Small intestine (tissue), 7 donors: ENCODE data around the gene RAN. TPM values are rescaled to one million over a fixed set of nuclear protein-coding genes. Genes with fewer than 3 reads are reported as not detected.
"Not testable (repeated sequence)": the region's sequence is repeated elsewhere in the genome, so short reads cannot be mapped to it uniquely, and the experiment has no call there.

Experiments used
- DNase-seq, 2 donors: peaks; one replicate each; pipeline versions ENCODE4 v3.0.0 to v3.0.0-alpha.2; 2013
- FAIRE-seq: peaks from 2 replicates; lab custom pipeline; 2012; peaks lifted over from hg19 to GRCh38; lab: Jason Lieb, UNC
- H3K27ac ChIP-seq, 3 donors: one replicate each; pipeline ENCODE4 v1.5.1; 2013; ENCODE audit warnings: low read length in 2 of 3, mild to moderate bottlenecking in 2 of 3, control low read depth in 1 of 3, inconsistent platforms in 1 of 3, low read depth in 1 of 3, moderate library complexity in 1 of 3
- H3K27me3 ChIP-seq, 3 donors: one replicate each; pipeline ENCODE4 v1.6.1; 2013; ENCODE audit warnings: low read length in 3 of 3, inconsistent platforms in 1 of 3; ENCODE audit not compliant: control insufficient read depth in 3 of 3, insufficient read depth in 3 of 3
- H3K36me3 ChIP-seq, 3 donors: one replicate each; pipeline ENCODE4 v1.6.1; 2013; ENCODE audit warnings: low read length in 3 of 3, inconsistent platforms in 1 of 3, low read depth in 1 of 3, mild to moderate bottlenecking in 1 of 3, moderate library complexity in 1 of 3; ENCODE audit not compliant: control insufficient read depth in 3 of 3, insufficient read depth in 2 of 3
- H3K4me1 ChIP-seq, 3 donors: one replicate each; pipeline ENCODE4 v1.6.1; 2013; ENCODE audit warnings: low read length in 2 of 3, inconsistent platforms in 1 of 3, low read depth in 1 of 3, mild to moderate bottlenecking in 1 of 3, moderate library complexity in 1 of 3; ENCODE audit not compliant: control insufficient read depth in 3 of 3, insufficient read depth in 2 of 3
- H3K4me3 ChIP-seq, 3 donors: one replicate each; pipeline ENCODE4 v1.5.1; 2013; ENCODE audit warnings: low read length in 3 of 3, control low read depth in 1 of 3, inconsistent platforms in 1 of 3, low read depth in 1 of 3, mild to moderate bottlenecking in 1 of 3, moderate library complexity in 1 of 3
- H3K9me3 ChIP-seq, 2 donors: one replicate each; pipeline ENCODE4 v1.6.1; 2013; ENCODE audit warnings: low read depth in 1 of 2, low read length in 1 of 2; ENCODE audit not compliant: control insufficient read depth in 2 of 2, insufficient read depth in 1 of 2
- WGBS, 3 donors: extraction: QIAGEN DNeasy Blood & Tissue Kit; methylation state at CpG; one replicate each; pipeline ENCODE4 v1.1.7; 2013; 5-methylcytosine and 5-hydroxymethylcytosine counted together
- polyA plus RNA-seq, 4 donors: library from polyadenylated mRNA; stranded (reverse) in 3 of 4; unstranded in 1 of 4; fragments of 200-250 nt in 3 of 4; fragments of 120-200 nt in 1 of 4; gene quantifications; one replicate each; pipeline versions ENCODE4 v1.2.1 to v1.2.3, GENCODE V29; 2013
- donor health status: healthy with polysubstance abuse.
- donor health status: control.
- donor health status: control.
- donor health status: Bipolar disorder and iron deficiency.
- donor health status: healthy.

RAN gene
- polyA plus RNA-seq, 4 donors, result 241 to 577 (median 378) TPM

GRCh38 chr12:130839770-130840404 is 32.0 kb upstream of the RAN start:
- WGBS, 3 donors, result 43 to 66% (median 60%) methylated on average over 11 of the region's 11 CpGs
- Histone ChIP-seq H3K27me3 (no peaks in the 10 kb centered on the region), H3K9me3 (no peaks in the 10 kb centered on the region), H3K4me1 (peaks cover 0 to 9% (median 0%) of the 10 kb centered on the region in 3 donors), H3K27ac (peak overlapping the region in 1 of 3 donors; percentile 10), H3K36me3 (peaks cover 0 to under 1% (median 0%) of the 10 kb centered on the region in 3 donors), H3K4me3 (peak overlapping the region in 1 of 3 donors; percentile 31)
- DNase-seq (no peak), FAIRE-seq (no peak)

DNA sequence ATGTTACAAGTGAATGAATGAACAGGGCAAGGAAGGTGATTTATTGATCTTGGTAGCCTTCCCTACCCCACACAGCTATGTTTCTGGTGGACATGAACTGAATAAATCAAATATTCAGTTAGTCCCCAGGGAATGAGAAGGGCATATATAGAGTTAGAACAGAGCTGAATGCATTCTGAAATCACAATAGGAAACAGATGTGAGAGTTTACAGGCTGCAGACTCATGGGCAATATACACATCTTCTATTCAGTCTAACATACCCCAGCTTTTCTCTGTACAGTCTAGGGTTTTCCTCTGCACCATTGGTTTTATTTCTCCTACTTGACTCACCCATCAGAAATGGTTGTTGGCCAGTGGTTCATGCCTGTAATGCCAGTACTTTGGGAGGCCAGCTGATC is 25.5 kb upstream of the RAN start:
- Histone ChIP-seq H3K4me3 (no peak overlapping the region), H3K27me3 (no peaks in the 10 kb centered on the region), H3K36me3 (no peaks in the 10 kb centered on the region), H3K27ac (peak overlapping the region in 1 of 3 donors; percentile 78), H3K9me3 (no peaks in the 10 kb centered on the region), H3K4me1 (peaks cover 0 to 24% (median 0%) of the 10 kb centered on the region in 3 donors)
- no peak for FAIRE-seq
- DNase-seq, result no peak

- Histone ChIP-seq H3K27me3 (no peaks in the 10 kb centered on the region), H3K27ac (peak overlapping the region in 1 of 3 donors; percentile 78), H3K36me3 (no peaks in the 10 kb centered on the region), H3K9me3 (no peaks in the 10 kb centered on the region), H3K4me3 (no peak overlapping the region), H3K4me1 (peaks cover 0 to 24% (median 0%) of the 10 kb centered on the region in 3 donors)
- DNase-seq (peak; percentile 61 to 75), FAIRE-seq (no peak)
- WGBS, 3 donors, result 24 to 66% (median 37%) methylated on average over 7 of the region's 7 CpGs
Observed at GRCh38 chr12:130847112-130847511, 24.8 kb upstream of the RAN start.

GRCh38 chr12:130848105-130848504 is 23.8 kb upstream of the RAN start:
- not testable (repeated sequence) for H3K9me3 ChIP-seq, H3K27me3 ChIP-seq, FAIRE-seq, H3K36me3 ChIP-seq, H3K4me3 ChIP-seq, DNase-seq
- peak overlapping the region in 1 of 3 donors; percentile 78 for H3K27ac ChIP-seq
- 90 to 96% (median 90%) methylated on average over 6 of the region's 6 CpGs for WGBS, 3 donors
- peaks cover 0 to 28% (median 0%) of the 10 kb centered on the region in 3 donors for H3K4me1 ChIP-seq

GRCh38 chr12:130848785-130849305 is 23.0 kb upstream of the RAN start:
- Histone ChIP-seq H3K4me1 (peaks cover 0 to 30% (median 0%) of the 10 kb centered on the region in 3 donors), H3K27ac (peak overlapping the region in 1 of 3 donors; percentile 84)
- not testable (repeated sequence) for H3K36me3 ChIP-seq, H3K27me3 ChIP-seq, FAIRE-seq, H3K9me3 ChIP-seq, H3K4me3 ChIP-seq, DNase-seq
- WGBS, 3 donors, result 83 to 100% (median 97%) methylated on average over 1 of the region's 1 CpG

- WGBS, 3 donors, result 10 to 39% (median 27%) methylated on average over 7 of the region's 7 CpGs
- no peaks in the 10 kb centered on the region for H3K36me3 ChIP-seq
- H3K4me1 ChIP-seq, result peaks cover 0 to 30% (median 0%) of the 10 kb centered on the region in 3 donors
- H3K9me3 ChIP-seq, result no peaks in the 10 kb centered on the region
- H3K27ac ChIP-seq, result peak overlapping the region in 1 of 3 donors; percentile 84
- H3K4me3 ChIP-seq, result no peak overlapping the region
- DNase-seq (peak; percentile 75 to 89), FAIRE-seq (no peak)
- H3K27me3 ChIP-seq, result no peaks in the 10 kb centered on the region
Observed at GRCh38 chr12:130849561-130850417, 22.1 kb upstream of the RAN start.

GRCh38 chr12:130850418-130851021 is 21.3 kb upstream of the RAN start:
- Histone ChIP-seq H3K27ac (peak overlapping the region in 1 of 3 donors; percentile 84), H3K9me3 (no peaks in the 10 kb centered on the region), H3K36me3 (no peaks in the 10 kb centered on the region), H3K27me3 (no peaks in the 10 kb centered on the region), H3K4me1 (peaks cover 0 to 30% (median 0%) of the 10 kb centered on the region in 3 donors), H3K4me3 (no peak overlapping the region)
- no peak for FAIRE-seq
- 62 to 78% (median 73%) methylated on average over 12 of the region's 12 CpGs for WGBS, 3 donors
- DNase-seq, result no peak

DNA sequence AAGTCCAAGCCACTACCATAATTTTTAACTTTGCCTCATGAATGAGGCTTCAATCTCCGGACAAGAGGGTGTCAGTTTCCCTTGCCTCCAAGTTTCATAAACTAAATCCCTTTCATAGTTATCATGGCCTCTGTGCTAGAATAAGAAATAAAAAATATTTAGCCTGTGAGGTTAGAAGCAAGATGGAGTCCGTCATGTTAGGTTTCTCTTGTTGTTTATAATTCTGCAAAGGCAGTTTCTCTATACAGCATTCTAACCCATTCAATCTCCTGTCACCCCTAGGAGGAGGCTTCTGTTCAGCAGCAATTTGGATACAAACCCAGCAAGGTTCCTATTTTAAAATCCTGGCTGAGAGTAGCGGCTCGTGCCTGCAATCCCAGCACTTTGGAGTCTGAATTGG is 15.8 kb upstream of the RAN start:
- 82 to 88% (median 88%) methylated on average over 4 of the region's 4 CpGs for WGBS, 3 donors

More for the DNA sequence above, 15.8 kb upstream of the RAN start:
- Histone ChIP-seq H3K4me3 (no peak overlapping the region), H3K9me3 (peaks cover 0 to 8% of the 10 kb centered on the region in 2 donors), H3K27ac (no peak overlapping the region), H3K4me1 (peaks cover 0 to 6% (median 0%) of the 10 kb centered on the region in 3 donors), H3K36me3 (no peaks in the 10 kb centered on the region), H3K27me3 (no peaks in the 10 kb centered on the region)
- FAIRE-seq, result no peak
- DNase-seq, result no peak
